Epithelial cell of proximal tubule (primary cell): ENCODE data around the gene AFAP1. TPM values are rescaled to one million over a fixed set of nuclear protein-coding genes. Genes with fewer than 3 reads are reported as not detected.

ENCODE experiments used
- DNase-seq: peaks from one replicate; pipeline ENCODE4 v3.0.0-alpha.2; 2011; ENCODE audit warnings: low read depth
- H3K4me3 ChIP-seq: 2 replicates; pipeline ENCODE4 v1.5.1; 2011; ENCODE audit warnings: low read depth, mild to moderate bottlenecking, low read length
- CTCF ChIP-seq: conservative IDR thresholded peaks from 2 replicates; pipeline ENCODE4 v1.5.1; 2012; ENCODE audit warnings: low read depth, mild to moderate bottlenecking, low read length
- total RNA-seq: library from RNA; depleted of rRNA; stranded (reverse); fragments of >200 nt; gene quantifications from 2 replicates; pipeline ENCODE4 v1.2.3, GENCODE V29; 2015

AFAP1 gene
- total RNA-seq, 1 donor from 2014 or later: 26.2 TPM

GRCh38 chr4:7744142-7744804, 195.4 kb downstream of the AFAP1 start:
- H3K4me3 ChIP-seq: no peak overlapping the region
- no peak for TF ChIP-seq CTCF
- no peak for DNase-seq

GRCh38 chr4:7742807-7743280, 196.8 kb downstream of the AFAP1 start:
- H3K4me3 ChIP-seq: no peak overlapping the region
- no peak for TF ChIP-seq CTCF
- DNase-seq: no peak

- H3K4me3 ChIP-seq: no peak overlapping the region
- DNase-seq: no peak
- no peak for TF ChIP-seq CTCF
Measured at GRCh38 chr4:7741946-7742806, 197.5 kb downstream of the AFAP1 start.

- no peak for TF ChIP-seq CTCF
- no peak overlapping the region for H3K4me3 ChIP-seq
- DNase-seq: no peak
Measured at GRCh38 chr4:7740866-7741525, 198.7 kb downstream of the AFAP1 start.

- H3K4me3 ChIP-seq: no peak overlapping the region
- no peak for DNase-seq
Measured at GRCh38 chr4:7739918-7740865, 199.5 kb downstream of the AFAP1 start.

More at GRCh38 chr4:7739918-7740865, 199.5 kb downstream of the AFAP1 start:
- no peak for TF ChIP-seq CTCF
